ENCODE data around the gene TMOD1.

TMOD1 gene

DNA sequence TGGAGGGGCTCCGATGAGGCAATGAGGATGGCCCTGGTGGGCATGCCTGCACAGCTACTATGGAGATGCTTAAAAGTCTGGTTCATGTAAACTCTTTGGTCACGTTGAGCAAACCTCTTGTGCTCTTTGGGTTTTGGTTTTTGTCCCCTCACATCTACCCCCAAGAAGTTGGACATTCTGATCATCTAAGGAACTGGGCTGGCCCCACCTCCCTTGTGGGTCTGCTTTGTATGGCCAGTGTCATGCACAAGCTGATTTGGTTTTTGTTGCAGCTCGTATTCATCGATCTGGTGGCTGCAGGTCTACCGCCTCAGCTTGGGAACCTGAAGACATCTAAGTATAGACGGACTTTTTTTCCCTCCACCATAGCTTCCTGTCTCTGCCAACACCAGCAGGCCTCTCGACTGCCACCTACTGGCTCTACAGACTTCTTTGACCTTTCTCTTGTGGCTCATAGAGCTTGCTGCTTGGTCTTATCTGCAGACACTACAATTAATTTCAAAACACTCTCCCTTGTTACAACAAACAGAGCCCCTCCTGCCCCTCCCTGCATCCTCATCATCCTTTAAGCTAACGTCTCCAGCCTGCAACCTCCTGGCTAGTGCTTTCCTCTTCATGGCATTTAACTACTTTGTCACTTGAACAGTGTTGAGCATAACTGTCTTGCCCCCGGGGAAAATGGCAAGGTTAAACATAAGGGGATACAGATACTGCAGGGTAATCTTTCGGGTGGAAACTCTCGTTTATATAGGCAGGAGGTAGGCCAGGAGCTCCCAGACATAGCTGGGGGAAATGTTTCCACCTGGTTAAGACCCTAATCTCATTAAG lies 97.2 kb downstream of the TMOD1 start:
- peak overlapping the region; percentile 64 for H3K4me2 ChIP-seq (ENCODE audit: low read length)
- peak overlapping the region; percentile 49 for H3K4me3 ChIP-seq (ENCODE audit: low read length)
- no peak for TF ChIP-seq EZH2phosphoT487 (IDR thresholded peaks at IDR 0.05; ENCODE audit: low read depth)
- peak; percentile 81 for TF ChIP-seq CTCF (IDR thresholded peaks at IDR 0.05; ENCODE audit: low read depth, low read length)
- H4K20me1 ChIP-seq (ENCODE audit: insufficient read depth, low read length): no peaks in the 10 kb centered on the region
- no peaks in the 10 kb centered on the region for H3K9me3 ChIP-seq (ENCODE audit: insufficient read depth, low read length)
- peaks cover 16% of the 10 kb centered on the region for H3K36me3 ChIP-seq (replicated peaks; ENCODE audit: low read depth, low read length)
- no peaks in the 10 kb centered on the region for H3K79me2 ChIP-seq (ENCODE audit: low read length)
- H3K9ac ChIP-seq (ENCODE audit: low read length): peak overlapping the region; percentile 23; the same call in 1 of the 2 replicates
- H2AFZ ChIP-seq (ENCODE audit: low read depth, low read length): peak overlapping the region; percentile 68; the same call in 1 of the 2 replicates
- peaks cover 3% of the 10 kb centered on the region; the same call in 1 of the 2 replicates for H3K4me1 ChIP-seq (ENCODE audit: low read length)
- no peaks in the 10 kb centered on the region for H3K27me3 ChIP-seq (ENCODE audit: low read depth, low read length)
- no peak overlapping the region for H3K27ac ChIP-seq (ENCODE audit: low read length)

- no peaks in the 10 kb centered on the region for H3K9me3 ChIP-seq (ENCODE audit: insufficient read depth, low read length)
- no peak overlapping the region for H2AFZ ChIP-seq (ENCODE audit: low read depth, low read length)
- H3K9ac ChIP-seq (ENCODE audit: low read length): no peak overlapping the region
- no peak for TF ChIP-seq EZH2phosphoT487 (IDR thresholded peaks at IDR 0.05; ENCODE audit: low read depth)
- no peak for TF ChIP-seq CTCF (IDR thresholded peaks at IDR 0.05; ENCODE audit: low read depth, low read length)
- H3K79me2 ChIP-seq (ENCODE audit: low read length): no peaks in the 10 kb centered on the region
- peaks cover 20% of the 10 kb centered on the region for H3K36me3 ChIP-seq (replicated peaks; ENCODE audit: low read depth, low read length)
- H3K4me2 ChIP-seq (ENCODE audit: low read length): no peak overlapping the region
- no peak overlapping the region for H3K27ac ChIP-seq (ENCODE audit: low read length)
- no peaks in the 10 kb centered on the region for H4K20me1 ChIP-seq (ENCODE audit: insufficient read depth, low read length)
- H3K4me3 ChIP-seq (ENCODE audit: low read length): no peak overlapping the region
- H3K4me1 ChIP-seq (ENCODE audit: low read length): peaks cover 3% of the 10 kb centered on the region; the same call in 1 of the 2 replicates
- H3K27me3 ChIP-seq (ENCODE audit: low read depth, low read length): no peaks in the 10 kb centered on the region
Observed at GRCh38 chr9:97599314-97599846, 97.9 kb downstream of the TMOD1 start.

DNA sequence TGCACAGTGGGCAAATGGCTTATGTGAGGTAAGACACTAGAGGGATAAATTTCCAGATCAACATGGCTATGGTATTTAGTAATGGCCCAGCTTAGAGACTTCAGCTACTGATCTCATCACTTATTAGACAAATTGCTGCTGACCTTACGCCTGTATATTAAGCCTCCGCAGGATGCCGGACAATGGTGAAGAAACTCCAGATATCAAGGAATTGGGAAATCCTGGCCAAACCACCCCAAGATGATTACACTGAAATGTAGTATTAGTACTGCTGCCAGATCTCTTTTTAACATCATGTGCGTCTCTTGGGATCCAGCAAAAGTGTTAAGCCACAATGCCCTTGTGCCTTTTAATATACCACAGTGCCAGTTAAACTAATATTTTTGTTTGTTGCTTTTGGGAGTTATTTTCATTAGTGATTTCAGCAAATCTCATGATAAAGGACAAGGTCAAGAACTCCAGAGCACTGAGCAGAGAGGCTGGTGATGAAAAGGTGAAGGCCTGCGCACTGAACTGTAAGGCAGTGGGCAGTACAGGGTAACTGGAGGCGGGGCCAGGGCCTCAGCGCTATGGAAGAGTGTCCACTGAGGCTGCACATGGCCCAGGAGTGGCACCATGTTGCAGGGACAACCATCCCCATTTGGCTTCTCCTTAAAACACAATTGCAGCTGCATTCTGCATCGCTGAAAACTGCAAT lies 99.2 kb downstream of the TMOD1 start:
- Histone ChIP-seq H2AFZ (ENCODE audit: low read depth, low read length) (no peak overlapping the region), H3K4me2 (ENCODE audit: low read length) (no peak overlapping the region), H3K36me3 (replicated peaks; ENCODE audit: low read depth, low read length) (peaks cover 30% of the 10 kb centered on the region), H3K79me2 (ENCODE audit: low read length) (no peaks in the 10 kb centered on the region), H3K4me3 (ENCODE audit: low read length) (no peak overlapping the region), H3K27me3 (ENCODE audit: low read depth, low read length) (no peaks in the 10 kb centered on the region), H3K27ac (ENCODE audit: low read length) (no peak overlapping the region), H3K4me1 (ENCODE audit: low read length) (peaks cover 3% of the 10 kb centered on the region; the same call in 1 of the 2 replicates), H4K20me1 (ENCODE audit: insufficient read depth, low read length) (no peaks in the 10 kb centered on the region), H3K9ac (ENCODE audit: low read length) (no peak overlapping the region), H3K9me3 (ENCODE audit: insufficient read depth, low read length) (no peaks in the 10 kb centered on the region)
- TF ChIP-seq EZH2phosphoT487 (IDR thresholded peaks at IDR 0.05; ENCODE audit: low read depth) (no peak), CTCF (IDR thresholded peaks at IDR 0.05; ENCODE audit: low read depth, low read length) (no peak)

Data from OCI-LY3 (cell line).